HepG2 (cell line): Measurements from ENCODE around the gene SFI1. TPM values are rescaled to one million over a fixed set of nuclear protein-coding genes. Genes with fewer than 3 reads are reported as not detected.
A peak's percentile ranks its signal among the peaks of the same experiment; 100 is the strongest.

ENCODE experiments used
- ATAC-seq: fragments of 200-7000 bp; cut with Tn5 transposase; 3 replicates; pipeline ENCODE4 v1.9.1; 2020; ENCODE audit warnings: mild to moderate bottlenecking, moderate library complexity
- BruUV-seq: library from RNA; stranded (reverse); fragments of 400-500 nt; replicated peaks from 2 replicates; lab custom pipeline; 2021; lab: Mats Ljungman, UMichigan
- CTCF ChIA-PET: fragments of 300-600 bp; formaldehyde crosslinking; extraction: SDS; loops from one replicate; lab custom pipeline; 2021; ENCODE audit warnings: low total read pairs, inconsistent platforms, low intra/inter-chr PET ratio; lab: Yijun Ruan, JAX
- POLR2A ChIA-PET: fragments of 350-600 bp; sonication (Branson Sonifier 250); formaldehyde crosslinking; loops from one replicate; lab custom pipeline; 2020; ENCODE audit warnings: antibody characterized with exemption, inconsistent platforms; lab: Yijun Ruan, JAX
- DNase-seq: peaks from one replicate; pipeline ENCODE4 v3.0.0-alpha.2; 2015; ENCODE audit warnings: low spot score
- FAIRE-seq: peaks from 3 replicates; lab custom pipeline; 2011; peaks lifted over from hg19 to GRCh38; lab: Jason Lieb, UNC
- H2AFZ ChIP-seq: one replicate; pipeline ENCODE4 v1.6.1; 2011; ENCODE audit warnings: low read length, inconsistent platforms
- H3K27ac ChIP-seq: fragments of 300-600 bp; 3 replicates; pipeline ENCODE4 v1.8.0; 2011; ENCODE audit warnings: mixed run types, mild to moderate bottlenecking, mixed read lengths, low read length, inconsistent platforms; ENCODE audit not compliant: insufficient read depth; ENCODE audit errors: extremely low read length
- H3K27me3 ChIP-seq, 2 experiments: fragments of 200-600 bp in 1 of 2; 2 replicates in 1 of 2; 3 replicates in 1 of 2; pipeline versions ENCODE4 v1.6.0 to v1.8.0; 2011; ENCODE audit warnings: low read length in 2 of 2, mild to moderate bottlenecking in 2 of 2, moderate library complexity in 2 of 2, inconsistent platforms in 1 of 2; ENCODE audit not compliant: insufficient read depth in 2 of 2, control insufficient read depth in 1 of 2
- H3K36me3 ChIP-seq, 2 experiments: fragments of 200-600 bp in 1 of 2; replicated peaks in 1 of 2; 2 replicates in 1 of 2; 3 replicates in 1 of 2; pipeline versions ENCODE4 v1.5.1 to v1.8.0; 2011; ENCODE audit warnings: low read length in 2 of 2, inconsistent platforms in 1 of 2; ENCODE audit not compliant: insufficient read depth in 2 of 2, control insufficient read depth in 1 of 2
- H3K4me1 ChIP-seq: 2 replicates; pipeline ENCODE4 v1.5.1; 2012; ENCODE audit warnings: low read length, inconsistent platforms; ENCODE audit not compliant: insufficient read depth
- H3K4me2 ChIP-seq: 2 replicates; pipeline ENCODE4 v1.6.0; 2011; ENCODE audit warnings: low read depth, low read length, inconsistent platforms
- H3K4me3 ChIP-seq, 3 experiments: fragments of 200-600 bp in 1 of 3; sonication (generic), shearing (Covaris generic) in 1 of 3; replicated peaks in 1 of 3; 2 replicates each; pipeline ENCODE4 v1.5.1; 2011 to 2016; ENCODE audit warnings: low read length in 3 of 3, inconsistent platforms in 2 of 3, low read depth in 2 of 3, mild to moderate bottlenecking in 2 of 3, control low read depth in 1 of 3, mixed read lengths in 1 of 3; ENCODE audit not compliant: insufficient read depth in 1 of 3
- H3K79me2 ChIP-seq: one replicate; pipeline ENCODE4 v1.6.1; 2011; ENCODE audit warnings: low read length, inconsistent platforms; ENCODE audit not compliant: insufficient read depth
- H3K9ac ChIP-seq: 2 replicates; pipeline ENCODE4 v1.6.0; 2011; ENCODE audit warnings: mild to moderate bottlenecking, low read depth, low read length, inconsistent platforms; ENCODE audit not compliant: insufficient read depth
- H3K9me3 ChIP-seq: 2 replicates; pipeline ENCODE4 v1.5.1; 2012; ENCODE audit warnings: mild to moderate bottlenecking, low read length
- H4K20me1 ChIP-seq: 2 replicates; pipeline ENCODE4 v1.6.0; 2011; ENCODE audit warnings: inconsistent platforms, mild to moderate bottlenecking, low read length, moderate library complexity; ENCODE audit not compliant: insufficient read depth
- ARID4A ChIP-seq: sonication (generic); formaldehyde crosslinking; IDR thresholded peaks from 2 replicates; pipeline ENCODE4 v1.5.0; 2020; ENCODE audit warnings: mild to moderate bottlenecking, missing genetic modification reagents, borderline replicate concordance
- JUNB ChIP-seq: sonication (generic); formaldehyde crosslinking; IDR thresholded peaks from 2 replicates; pipeline ENCODE4 v1.8.0; 2022; ENCODE audit warnings: missing genetic modification reagents, mild to moderate bottlenecking, borderline replicate concordance
- KAT7 ChIP-seq: IDR thresholded peaks from 2 replicates; pipeline ENCODE4 v1.6.1; 2018; ENCODE audit warnings: borderline replicate concordance, missing compliant biosample characterization
- PREB ChIP-seq: sonication (generic); formaldehyde crosslinking; IDR thresholded peaks from 2 replicates; pipeline ENCODE4 v1.4.0; 2020; ENCODE audit warnings: missing genetic modification reagents
- TEF ChIP-seq: sonication (generic); formaldehyde crosslinking; IDR thresholded peaks from 2 replicates; pipeline ENCODE4 v1.5.0; 2020; ENCODE audit warnings: missing genetic modification reagents
- ZBTB7B ChIP-seq: sonication (generic); formaldehyde crosslinking; IDR thresholded peaks from 2 replicates; pipeline ENCODE4 v1.4.0; 2020; ENCODE audit warnings: missing genetic modification reagents
- ZNF513 ChIP-seq: sonication (generic); formaldehyde crosslinking; conservative IDR thresholded peaks from 2 replicates; pipeline ENCODE4 v1.5.0; 2020; ENCODE audit warnings: missing genetic modification reagents
- ZNF589 ChIP-seq: sonication (generic); formaldehyde crosslinking; conservative IDR thresholded peaks from 2 replicates; pipeline ENCODE4 v1.8.0; 2022; ENCODE audit warnings: mild to moderate bottlenecking, moderate library complexity, missing genetic modification reagents
- ZNF788 ChIP-seq: sonication (generic); formaldehyde crosslinking; IDR thresholded peaks from 2 replicates; pipeline ENCODE4 v1.5.0; 2020; ENCODE audit warnings: mild to moderate bottlenecking, missing genetic modification reagents, borderline replicate concordance
- ZNF800 ChIP-seq: sonication (generic); formaldehyde crosslinking; IDR thresholded peaks from 2 replicates; pipeline ENCODE4 v1.4.0; 2020; ENCODE audit warnings: missing genetic modification reagents
- WGBS: methylation state at CpG from one replicate; pipeline ENCODE4 v1.1.6; 2017; ENCODE audit warnings: low lambda C conversion rate; 5-methylcytosine and 5-hydroxymethylcytosine counted together
- in situ Hi-C: cut with HindIII; loops from 2 replicates; pipeline ENCODE4 v1.10.0; 2017; ENCODE audit warnings: low pct_unique_long_range_greater_than_20kb; ENCODE audit not compliant: extremely low pct_ligation_motif_present
- intact Hi-C: fragments of 100-400 bp; cut with micrococcal nuclease; formaldehyde crosslinking; loops from one replicate; pipeline ENCODE4 v1.10.0; 2022; ENCODE audit not compliant: unreplicated experiment
- polyA plus RNA-seq, 8 experiments: library from polyadenylated mRNA; depleted of rRNA in 3 of 8; stranded (reverse) in 7 of 8; unstranded in 1 of 8; fragments of >200 nt; fragmentation: Illumina TruSeq in 4 of 8; extraction: Trizol in 4 of 8; gene quantifications; 2 replicates each; pipeline versions ENCODE4 v1.2.1 to v1.2.3, GENCODE V29; 2011 to 2016; ENCODE audit warnings: low read depth in 4 of 8, missing spikeins in 1 of 8, mixed read lengths in 1 of 8; ENCODE audit not compliant: insufficient read depth in 1 of 8
- total RNA-seq, 5 experiments: library from RNA; depleted of rRNA; stranded (reverse); fragments of >200 nt; fragmentation: Illumina TruSeq; extraction: Trizol; gene quantifications; 2 replicates each; pipeline ENCODE4 v1.2.3, GENCODE V29; 2016; ENCODE audit warnings: low read depth in 1 of 5

Gene SFI1
- total and polyA plus RNA-seq, 2 of the 13 experiments (the other 11 are each of a cell fraction or from before 2014, with no cell fraction given), result 20.5 to 40.1 TPM

GRCh38 chr22:31488346-31488883 is 7.9 kb upstream of the SFI1 start (continued):
- no peak for TF ChIP-seq JUNB (CRISPR knock-in tag)
- TF ChIP-seq TEF (CRISPR knock-in tag), result no peak
- no peak for TF ChIP-seq PREB
- TF ChIP-seq, all 625 proteins: peak for 0

GRCh38 chr22:31488988-31489617 is 7.2 kb upstream of the SFI1 start:
- intact Hi-C loops (no loop called here), in situ Hi-C loops (no loop called here)
- CTCF ChIA-PET, result no interaction called here
- no peak overlapping the region for H2AFZ ChIP-seq
- no peaks in the 10 kb centered on the region for H3K9me3 ChIP-seq
- WGBS, result 0% methylated on average over 14 of the region's 61 CpGs
- H3K9ac ChIP-seq, result peak overlapping the region; percentile 92
- no peak for DNase-seq
- peak overlapping the region; percentile 77 for H3K4me2 ChIP-seq
- no peaks in the 10 kb centered on the region for H4K20me1 ChIP-seq
- peak; percentile 60 for ATAC-seq
- H3K27me3 ChIP-seq, result no peaks in the 10 kb centered on the region
- peak overlapping the region; percentile 89 for H3K27ac ChIP-seq
- POLR2A ChIA-PET, result interaction anchor here (1.2 kb wide), 1 partner anchor 90 kb away, joined by 4 read pairs; the partner anchor contains the start of gene DRG1
- H3K36me3 ChIP-seq, result peaks cover 1 to 14% of the 10 kb centered on the region in 2 experiments; a peak in 3 of 5 replicates
- H3K4me3 ChIP-seq, result peak overlapping the region; percentile 73 to 97 (median 79)
- H3K79me2 ChIP-seq, result peaks cover 33% of the 10 kb centered on the region
- no TSS peak for BruUV-seq
- peaks cover 44% of the 10 kb centered on the region for H3K4me1 ChIP-seq
- no peak for FAIRE-seq
- peak; percentile 34; the same call in 1 of the 2 replicates for TF ChIP-seq ARID4A (CRISPR knock-in tag)
- no peak for TF ChIP-seq KAT7 (CRISPR knock-in tag)
- TF ChIP-seq ZNF788 (CRISPR knock-in tag), result no peak
- TF ChIP-seq ZNF589 (CRISPR knock-in tag), result no peak
- TF ChIP-seq ZNF800 (CRISPR knock-in tag), result peak; percentile 70; the same call in 1 of the 2 replicates
- TF ChIP-seq ZBTB7B, result peak; percentile 40
- TF ChIP-seq ZNF513 (CRISPR knock-in tag), result no peak
